Ovary (tissue), 3 donors: ENCODE data around the gene SRPK1.

ENCODE experiments used
- EP300 ChIP-seq: sonication (generic); formaldehyde crosslinking; IDR thresholded peaks from one replicate; pipeline ENCODE4 v1.6.1; 2017; ENCODE audit warnings: antibody characterized with exemption
- POLR2A ChIP-seq: fragments of 450-650 bp; IDR thresholded peaks from one replicate; pipeline ENCODE4 v1.6.1; 2017; ENCODE audit warnings: antibody characterized with exemption, mild to moderate bottlenecking, moderate library complexity
- TF ChIP-seq, protein P1 (sequence below), 3 donors: fragments of 450-650 bp in 2 of 3; fragments of 200-600 bp in 1 of 3; IDR thresholded peaks; one replicate each; pipeline versions ENCODE4 v1.5.1 to v1.8.0; 2016 to 2022; ENCODE audit warnings: antibody characterized with exemption in 3 of 3, mild to moderate bottlenecking in 1 of 3
- donor health status: DM: no; HTN: no; CAD: no.

DNA sequence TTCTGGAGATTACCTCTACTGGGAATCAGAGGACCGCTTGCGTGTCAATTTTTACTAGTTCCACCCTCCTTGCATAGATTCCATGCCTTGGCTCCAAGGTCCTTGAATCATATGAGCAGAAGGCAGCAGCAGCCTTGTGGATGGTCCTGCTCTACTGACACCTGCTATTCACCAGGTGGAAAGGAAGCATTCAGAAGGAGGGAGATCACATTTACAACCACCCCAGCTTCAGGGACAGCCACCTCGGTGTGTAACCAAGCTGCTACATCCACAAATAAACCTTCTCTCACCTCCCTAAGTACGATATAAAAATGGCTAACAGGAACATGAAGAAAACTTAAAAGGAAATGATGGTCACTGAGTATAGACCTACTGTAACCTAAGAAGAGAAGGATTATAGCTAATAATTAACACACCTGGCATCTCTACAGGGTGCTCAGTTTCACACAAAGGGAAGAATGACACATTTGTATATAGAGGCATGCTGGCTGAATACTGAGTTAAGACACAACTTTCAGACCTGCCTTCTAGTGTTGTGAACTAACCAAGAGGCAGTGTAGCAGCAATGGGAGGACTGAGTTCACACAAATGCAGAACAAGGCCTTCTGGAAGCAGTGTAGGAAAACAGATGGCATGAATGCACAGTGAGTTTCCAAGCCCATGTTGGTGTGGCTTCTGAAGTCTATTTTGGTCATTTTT lies 46.3 kb upstream of the SRPK1 start:
- TF ChIP-seq, protein P1, sequence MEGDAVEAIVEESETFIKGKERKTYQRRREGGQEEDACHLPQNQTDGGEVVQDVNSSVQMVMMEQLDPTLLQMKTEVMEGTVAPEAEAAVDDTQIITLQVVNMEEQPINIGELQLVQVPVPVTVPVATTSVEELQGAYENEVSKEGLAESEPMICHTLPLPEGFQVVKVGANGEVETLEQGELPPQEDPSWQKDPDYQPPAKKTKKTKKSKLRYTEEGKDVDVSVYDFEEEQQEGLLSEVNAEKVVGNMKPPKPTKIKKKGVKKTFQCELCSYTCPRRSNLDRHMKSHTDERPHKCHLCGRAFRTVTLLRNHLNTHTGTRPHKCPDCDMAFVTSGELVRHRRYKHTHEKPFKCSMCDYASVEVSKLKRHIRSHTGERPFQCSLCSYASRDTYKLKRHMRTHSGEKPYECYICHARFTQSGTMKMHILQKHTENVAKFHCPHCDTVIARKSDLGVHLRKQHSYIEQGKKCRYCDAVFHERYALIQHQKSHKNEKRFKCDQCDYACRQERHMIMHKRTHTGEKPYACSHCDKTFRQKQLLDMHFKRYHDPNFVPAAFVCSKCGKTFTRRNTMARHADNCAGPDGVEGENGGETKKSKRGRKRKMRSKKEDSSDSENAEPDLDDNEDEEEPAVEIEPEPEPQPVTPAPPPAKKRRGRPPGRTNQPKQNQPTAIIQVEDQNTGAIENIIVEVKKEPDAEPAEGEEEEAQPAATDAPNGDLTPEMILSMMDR (IDR thresholded peaks at IDR 0.05) = no peak
- TF ChIP-seq POLR2A (no peak), EP300 (no peak)
